PC-9 (cell line): ENCODE measurements around the gene TMOD1. TPM values are rescaled to one million over a fixed set of nuclear protein-coding genes. Genes with fewer than 3 reads are reported as not detected.

Experiments
- BruUV-seq: library from RNA; stranded (reverse); fragments of 400-500 nt; replicated peaks from 2 replicates; lab custom pipeline; 2021; lab: Mats Ljungman, UMichigan
- CTCF ChIA-PET: fragments of 300-600 bp; sonication (Branson Sonifier 250); formaldehyde crosslinking; loops from one replicate; lab custom pipeline; 2022; ENCODE audit warnings: antibody characterized with exemption; lab: Charles Lee
- POLR2A ChIA-PET: fragments of 300-600 bp; sonication (Branson Sonifier 250); formaldehyde crosslinking; loops from one replicate; lab custom pipeline; 2022; ENCODE audit warnings: antibody characterized with exemption; ENCODE audit not compliant: unreplicated experiment; lab: Charles Lee
- DNase-seq, 2 experiments: peaks; one replicate each; pipeline versions ENCODE4 v3.0.0 to v3.0.0-alpha.2; 2015 to 2022; ENCODE audit warnings: mixed read lengths in 1 of 2
- H2AFZ ChIP-seq: fragments of 200-600 bp; sonication (generic); 2 replicates; pipeline ENCODE4 v1.8.1; 2017; ENCODE audit warnings: antibody characterized with exemption
- H3F3A ChIP-seq: fragments of 200-600 bp; sonication (generic); 2 replicates; pipeline ENCODE4 v1.8.1; 2017; ENCODE audit warnings: antibody characterized with exemption, mild to moderate bottlenecking, low read depth; ENCODE audit not compliant: insufficient read depth
- H3K27ac ChIP-seq: fragments of 200-600 bp; sonication (generic); 2 replicates; pipeline ENCODE4 v1.6.1; 2016; ENCODE audit warnings: mixed run types
- H3K27me3 ChIP-seq: fragments of 200-600 bp; sonication (generic); 2 replicates; pipeline ENCODE4 v1.6.1; 2016; ENCODE audit warnings: low read depth, mixed run types; ENCODE audit not compliant: insufficient read depth
- H3K36me3 ChIP-seq: fragments of 200-600 bp; sonication (generic); 2 replicates; pipeline ENCODE4 v1.6.1; 2016; ENCODE audit warnings: low read depth, mixed run types
- H3K4me1 ChIP-seq: fragments of 200-600 bp; sonication (generic); replicated peaks from 2 replicates; pipeline ENCODE4 v1.6.1; 2016; ENCODE audit warnings: mixed run types; ENCODE audit not compliant: insufficient read depth
- H3K4me2 ChIP-seq: fragments of 200-600 bp; sonication (generic); 2 replicates; pipeline ENCODE4 v1.6.1; 2017; ENCODE audit warnings: mixed run types
- H3K4me3 ChIP-seq: fragments of 200-600 bp; sonication (generic); 2 replicates; pipeline ENCODE4 v1.6.1; 2016; ENCODE audit warnings: mixed run types
- H3K79me2 ChIP-seq: fragments of 200-600 bp; sonication (generic); 2 replicates; pipeline ENCODE4 v1.6.1; 2017; ENCODE audit warnings: low read depth, mixed run types
- H3K9me2 ChIP-seq: fragments of 200-600 bp; sonication (generic); 2 replicates; pipeline ENCODE4 v1.8.1; 2017; ENCODE audit warnings: mild to moderate bottlenecking; ENCODE audit not compliant: insufficient read depth
- H3K9me3 ChIP-seq: fragments of 200-600 bp; sonication (generic); 2 replicates; pipeline ENCODE4 v1.8.1; 2016; ENCODE audit warnings: low read depth; ENCODE audit not compliant: insufficient read depth
- H4K20me1 ChIP-seq: fragments of 200-600 bp; sonication (generic); 2 replicates; pipeline ENCODE4 v1.8.1; 2017; ENCODE audit not compliant: insufficient read depth
- CTCF ChIP-seq: fragments of 200-600 bp; sonication (generic); conservative IDR thresholded peaks from 2 replicates; pipeline ENCODE4 v1.6.1; 2017; ENCODE audit warnings: mixed run types, antibody characterized with exemption, mild to moderate bottlenecking, moderate library complexity
- EZH2 ChIP-seq: fragments of 200-600 bp; sonication (generic); IDR thresholded peaks from 2 replicates; pipeline ENCODE4 v1.8.0; 2017; ENCODE audit warnings: antibody characterized with exemption, low read depth
- intact Hi-C: fragments of 100-400 bp; cut with micrococcal nuclease; formaldehyde crosslinking; loops from one replicate; pipeline ENCODE4 v1.10.0; 2022; ENCODE audit not compliant: unreplicated experiment
- total RNA-seq: library from RNA; stranded (reverse); gene quantifications from 2 replicates; pipeline ENCODE4 v1.2.3, GENCODE V29; 2021

The TMOD1 gene
- total RNA-seq, 1 experiment from 2014 or later = 6.8 TPM

- H3K9me3 ChIP-seq = no peaks in the 10 kb centered on the region
- intact Hi-C loops = no loop called here
- no peak for TF ChIP-seq CTCF
- no peak for TF ChIP-seq EZH2
- H3K9me2 ChIP-seq = no peaks in the 10 kb centered on the region
- no peaks in the 10 kb centered on the region for H3K4me1 ChIP-seq
- no peak for DNase-seq
- no peak overlapping the region for H2AFZ ChIP-seq
- no peak overlapping the region for H3K27ac ChIP-seq
- H3K79me2 ChIP-seq = no peaks in the 10 kb centered on the region
- no peaks in the 10 kb centered on the region for H3K27me3 ChIP-seq
- no peak overlapping the region for H3K4me3 ChIP-seq
- ChIA-PET POLR2A (no interaction called here), CTCF (no interaction called here)
- H3K36me3 ChIP-seq = no peaks in the 10 kb centered on the region
- H3F3A ChIP-seq = no peaks in the 10 kb centered on the region
- BruUV-seq = no TSS peak
- H4K20me1 ChIP-seq = no peaks in the 10 kb centered on the region
- H3K4me2 ChIP-seq = no peak overlapping the region
Measured at GRCh38 chr9:97462159-97462558, 39.3 kb upstream of the TMOD1 start.

- ChIA-PET POLR2A (no interaction called here), CTCF (no interaction called here)
- Histone ChIP-seq H3K9me2 (no peaks in the 10 kb centered on the region), H3K27me3 (no peaks in the 10 kb centered on the region), H3K4me1 (no peaks in the 10 kb centered on the region), H3F3A (no peaks in the 10 kb centered on the region), H3K4me3 (no peak overlapping the region), H3K36me3 (no peaks in the 10 kb centered on the region), H4K20me1 (no peaks in the 10 kb centered on the region), H3K27ac (no peak overlapping the region), H3K9me3 (no peaks in the 10 kb centered on the region), H3K4me2 (no peak overlapping the region), H2AFZ (no peak overlapping the region), H3K79me2 (no peaks in the 10 kb centered on the region)
- intact Hi-C loops = no loop called here
- BruUV-seq = no TSS peak
- TF ChIP-seq CTCF = no peak
- no peak for TF ChIP-seq EZH2
- no peak for DNase-seq
Measured at GRCh38 chr9:97462914-97463313, 38.6 kb upstream of the TMOD1 start.

- Histone ChIP-seq H3K27ac (no peak overlapping the region), H3K36me3 (no peaks in the 10 kb centered on the region), H3K27me3 (no peaks in the 10 kb centered on the region), H3F3A (no peaks in the 10 kb centered on the region), H3K9me3 (no peaks in the 10 kb centered on the region), H3K4me3 (no peak overlapping the region), H3K79me2 (no peaks in the 10 kb centered on the region), H4K20me1 (no peaks in the 10 kb centered on the region), H2AFZ (no peak overlapping the region), H3K9me2 (no peaks in the 10 kb centered on the region), H3K4me1 (no peaks in the 10 kb centered on the region), H3K4me2 (no peak overlapping the region)
- BruUV-seq = no TSS peak
- peak in 1 of 2 experiments; percentile 67 for DNase-seq
- ChIA-PET CTCF (interaction anchor here (0.6 to 4.2 kb wide), 10 partner anchors 11 to 183 kb away, joined by 3 to 34 read pairs (median 3); no protein-coding TSS in a partner anchor), POLR2A (no interaction called here)
- intact Hi-C loops = loop anchor here (1.0 to 2.0 kb wide), 3 partner anchors 129 to 612 kb away; no protein-coding TSS in a partner anchor
- TF ChIP-seq CTCF (peak; percentile 85), EZH2 (no peak)
Measured at GRCh38 chr9:97468658-97469448, 32.6 kb upstream of the TMOD1 start.
